ENCODE measurements around the gene AUTS2. TPM values are rescaled to one million over a fixed set of nuclear protein-coding genes. Genes with fewer than 3 reads are reported as not detected.

AUTS2 gene
- total RNA-seq, 1 experiment from 2014 or later = 2.5 TPM

GRCh38 chr7:69981646-69982045 is 383.4 kb downstream of the AUTS2 start:
- no peaks in the 10 kb centered on the region for H3K9me3 ChIP-seq (ENCODE audit: control insufficient read depth, insufficient read depth, low read depth, low read length)
- no peak overlapping the region for H3K4me3 ChIP-seq (ENCODE audit: low read depth in 2 of 2, low read length in 2 of 2)
- H3K36me3 ChIP-seq (ENCODE audit: control insufficient read depth, insufficient read depth, low read length) = no peaks in the 10 kb centered on the region
- BruUV-seq (replicated peaks) = no TSS peak
- intact Hi-C loops (cut with micrococcal nuclease; ENCODE audit: unreplicated experiment) = no loop called here
- DNase-seq (ENCODE audit: low read depth, low spot score) = no peak
- ChIA-PET CTCF (no interaction called here), POLR2A (no interaction called here)
- in situ Hi-C loops (cut with HindIII; ENCODE audit: low pct_unique_long_range_greater_than_20kb, low sequenced_read_pairs) = no loop called here
- ATAC-seq = no peak
- TF ChIP-seq, protein P1, sequence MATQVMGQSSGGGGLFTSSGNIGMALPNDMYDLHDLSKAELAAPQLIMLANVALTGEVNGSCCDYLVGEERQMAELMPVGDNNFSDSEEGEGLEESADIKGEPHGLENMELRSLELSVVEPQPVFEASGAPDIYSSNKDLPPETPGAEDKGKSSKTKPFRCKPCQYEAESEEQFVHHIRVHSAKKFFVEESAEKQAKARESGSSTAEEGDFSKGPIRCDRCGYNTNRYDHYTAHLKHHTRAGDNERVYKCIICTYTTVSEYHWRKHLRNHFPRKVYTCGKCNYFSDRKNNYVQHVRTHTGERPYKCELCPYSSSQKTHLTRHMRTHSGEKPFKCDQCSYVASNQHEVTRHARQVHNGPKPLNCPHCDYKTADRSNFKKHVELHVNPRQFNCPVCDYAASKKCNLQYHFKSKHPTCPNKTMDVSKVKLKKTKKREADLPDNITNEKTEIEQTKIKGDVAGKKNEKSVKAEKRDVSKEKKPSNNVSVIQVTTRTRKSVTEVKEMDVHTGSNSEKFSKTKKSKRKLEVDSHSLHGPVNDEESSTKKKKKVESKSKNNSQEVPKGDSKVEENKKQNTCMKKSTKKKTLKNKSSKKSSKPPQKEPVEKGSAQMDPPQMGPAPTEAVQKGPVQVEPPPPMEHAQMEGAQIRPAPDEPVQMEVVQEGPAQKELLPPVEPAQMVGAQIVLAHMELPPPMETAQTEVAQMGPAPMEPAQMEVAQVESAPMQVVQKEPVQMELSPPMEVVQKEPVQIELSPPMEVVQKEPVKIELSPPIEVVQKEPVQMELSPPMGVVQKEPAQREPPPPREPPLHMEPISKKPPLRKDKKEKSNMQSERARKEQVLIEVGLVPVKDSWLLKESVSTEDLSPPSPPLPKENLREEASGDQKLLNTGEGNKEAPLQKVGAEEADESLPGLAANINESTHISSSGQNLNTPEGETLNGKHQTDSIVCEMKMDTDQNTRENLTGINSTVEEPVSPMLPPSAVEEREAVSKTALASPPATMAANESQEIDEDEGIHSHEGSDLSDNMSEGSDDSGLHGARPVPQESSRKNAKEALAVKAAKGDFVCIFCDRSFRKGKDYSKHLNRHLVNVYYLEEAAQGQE (IDR thresholded peaks at IDR 0.05; ENCODE audit: insufficient read depth in 1 of 2, low read depth in 2 of 2, low read length in 1 of 2) = no peak
- no peak for TF ChIP-seq CTCF (IDR thresholded peaks at IDR 0.05)
- no peak for TF ChIP-seq SIN3A (IDR thresholded peaks at IDR 0.05; ENCODE audit: borderline replicate concordance, insufficient read depth, low read depth, low read length)
- TF ChIP-seq POLR2AphosphoS5 (IDR thresholded peaks at IDR 0.05; ENCODE audit: low read depth, low read length) = no peak
- no peak for TF ChIP-seq TCF7L2 (IDR thresholded peaks at IDR 0.05; ENCODE audit: low read depth, low read length)
- no peaks in the 10 kb centered on the region for H3K4me1 ChIP-seq (ENCODE audit: control insufficient read depth, insufficient read depth, low read length)
- no peaks in the 10 kb centered on the region for H3K27me3 ChIP-seq (ENCODE audit: control insufficient read depth, insufficient read depth, low read length)
- no peak overlapping the region for H3K27ac ChIP-seq (ENCODE audit: low read length)

DNA sequence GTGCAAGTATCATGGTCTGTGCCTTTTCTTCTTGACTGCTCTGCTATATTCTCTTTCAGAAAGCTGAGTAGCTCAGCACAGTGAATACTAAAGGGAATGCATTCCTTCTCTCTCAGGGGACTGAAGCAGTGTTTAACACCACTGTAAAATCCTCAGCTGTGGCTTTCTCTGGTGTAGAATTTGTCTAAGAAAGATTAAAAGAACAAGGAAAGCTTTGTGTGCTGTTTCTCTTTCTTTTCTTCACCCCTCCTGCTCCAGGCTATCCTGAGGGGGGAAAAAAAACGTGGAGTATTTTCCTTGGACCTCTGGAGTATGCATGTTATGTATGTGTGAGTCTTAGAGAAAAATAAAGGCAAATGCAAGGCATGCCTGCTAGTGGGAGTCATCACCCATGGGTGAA is 383.9 kb downstream of the AUTS2 start:
- Histone ChIP-seq H3K27ac (ENCODE audit: low read length) (no peak overlapping the region), H3K4me3 (ENCODE audit: low read depth in 2 of 2, low read length in 2 of 2) (no peak overlapping the region), H3K4me1 (ENCODE audit: control insufficient read depth, insufficient read depth, low read length) (no peaks in the 10 kb centered on the region), H3K27me3 (ENCODE audit: control insufficient read depth, insufficient read depth, low read length) (no peaks in the 10 kb centered on the region), H3K9me3 (ENCODE audit: control insufficient read depth, insufficient read depth, low read depth, low read length) (no peaks in the 10 kb centered on the region), H3K36me3 (ENCODE audit: control insufficient read depth, insufficient read depth, low read length) (no peaks in the 10 kb centered on the region)
- no TSS peak for BruUV-seq (replicated peaks)
- DNase-seq (ENCODE audit: low read depth, low spot score) (no peak), ATAC-seq (no peak)
- ChIA-PET POLR2A (no interaction called here), CTCF (no interaction called here)
- intact Hi-C loops (cut with micrococcal nuclease; ENCODE audit: unreplicated experiment) (no loop called here), in situ Hi-C loops (cut with HindIII; ENCODE audit: low pct_unique_long_range_greater_than_20kb, low sequenced_read_pairs) (no loop called here)
- TF ChIP-seq TCF7L2 (IDR thresholded peaks at IDR 0.05; ENCODE audit: low read depth, low read length) = no peak
- TF ChIP-seq, protein P1 (IDR thresholded peaks at IDR 0.05; ENCODE audit: insufficient read depth in 1 of 2, low read depth in 2 of 2, low read length in 1 of 2) = no peak

Measured in Panc1 (cell line).